Calu3 (cell line): ENCODE results near the gene DIP2A. TPM values are rescaled to one million over a fixed set of nuclear protein-coding genes. Genes with fewer than 3 reads are reported as not detected.
"Not testable (repeated sequence)": the region's sequence is repeated elsewhere in the genome, so short reads cannot be mapped to it uniquely, and the experiment has no call there.

ENCODE experiments used
- BruUV-seq: library from RNA; stranded (reverse); fragments of 400-500 nt; replicated peaks from 2 replicates; lab custom pipeline; 2021; lab: Mats Ljungman, UMichigan
- CTCF ChIA-PET: fragments of 300-600 bp; sonication (Branson Sonifier 250); formaldehyde crosslinking; loops from one replicate; lab custom pipeline; 2022; ENCODE audit warnings: antibody characterized with exemption; lab: Charles Lee
- DNase-seq: peaks from one replicate; pipeline ENCODE4 v3.0.0; 2022
- H3K27ac Mint-ChIP-seq: one replicate; pipeline ENCODE4 v1.8.0; 2022; ENCODE audit warnings: mixed read lengths; ENCODE audit not compliant: unreplicated experiment
- H3K27me3 Mint-ChIP-seq: one replicate; pipeline ENCODE4 v1.8.0; 2022; ENCODE audit warnings: mixed read lengths; ENCODE audit not compliant: unreplicated experiment
- H3K36me3 Mint-ChIP-seq: one replicate; pipeline ENCODE4 v1.8.0; 2022; ENCODE audit warnings: mild to moderate bottlenecking, moderate library complexity, mixed read lengths; ENCODE audit not compliant: insufficient read depth, unreplicated experiment
- H3K4me1 Mint-ChIP-seq: one replicate; pipeline ENCODE4 v1.8.0; 2022; ENCODE audit warnings: mild to moderate bottlenecking, low read depth, mixed read lengths; ENCODE audit not compliant: unreplicated experiment
- H3K4me3 Mint-ChIP-seq: one replicate; pipeline ENCODE4 v1.8.0; 2022; ENCODE audit warnings: mild to moderate bottlenecking, low read depth, moderate library complexity, mixed read lengths; ENCODE audit not compliant: unreplicated experiment
- H3K9me3 Mint-ChIP-seq: one replicate; pipeline ENCODE4 v1.8.0; 2022; ENCODE audit warnings: low read depth, mixed read lengths; ENCODE audit not compliant: unreplicated experiment
- intact Hi-C: fragments of 100-400 bp; cut with micrococcal nuclease; formaldehyde crosslinking; loops from one replicate; pipeline ENCODE4 v1.10.0; 2022; ENCODE audit not compliant: unreplicated experiment
- total RNA-seq: library from RNA; stranded (reverse); gene quantifications from 2 replicates; pipeline ENCODE4 v1.2.3, GENCODE V29; 2022
- TF ChIP-seq, protein P1 (sequence below): fragments of 200-600 bp; IDR thresholded peaks from one replicate; pipeline ENCODE4 v1.8.0; 2022; ENCODE audit warnings: antibody characterized with exemption; ENCODE audit not compliant: unreplicated experiment

The DIP2A gene
- total RNA-seq, 1 experiment from 2014 or later = 29.3 TPM

DNA sequence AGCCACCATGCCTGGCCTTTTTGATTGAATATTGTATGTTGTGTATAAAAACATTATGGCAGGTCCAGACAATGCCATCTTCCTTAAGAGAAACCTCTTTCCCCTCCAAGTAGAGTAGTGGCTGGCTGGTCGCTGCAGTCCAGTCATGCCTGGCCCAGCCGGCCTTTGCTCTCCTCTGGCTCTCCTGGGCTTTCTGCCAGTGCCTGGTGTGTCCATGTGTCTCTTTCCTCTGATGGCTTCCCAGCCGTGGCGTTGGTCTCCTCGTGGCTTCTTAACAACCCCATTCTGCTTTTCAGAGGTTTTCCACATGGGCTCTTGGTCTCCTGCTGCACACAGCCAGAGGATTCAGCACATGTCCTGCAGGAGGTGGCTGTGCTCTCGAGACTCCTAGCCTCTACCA is 58.7 kb downstream of the DIP2A start:
- TF ChIP-seq, protein P1, sequence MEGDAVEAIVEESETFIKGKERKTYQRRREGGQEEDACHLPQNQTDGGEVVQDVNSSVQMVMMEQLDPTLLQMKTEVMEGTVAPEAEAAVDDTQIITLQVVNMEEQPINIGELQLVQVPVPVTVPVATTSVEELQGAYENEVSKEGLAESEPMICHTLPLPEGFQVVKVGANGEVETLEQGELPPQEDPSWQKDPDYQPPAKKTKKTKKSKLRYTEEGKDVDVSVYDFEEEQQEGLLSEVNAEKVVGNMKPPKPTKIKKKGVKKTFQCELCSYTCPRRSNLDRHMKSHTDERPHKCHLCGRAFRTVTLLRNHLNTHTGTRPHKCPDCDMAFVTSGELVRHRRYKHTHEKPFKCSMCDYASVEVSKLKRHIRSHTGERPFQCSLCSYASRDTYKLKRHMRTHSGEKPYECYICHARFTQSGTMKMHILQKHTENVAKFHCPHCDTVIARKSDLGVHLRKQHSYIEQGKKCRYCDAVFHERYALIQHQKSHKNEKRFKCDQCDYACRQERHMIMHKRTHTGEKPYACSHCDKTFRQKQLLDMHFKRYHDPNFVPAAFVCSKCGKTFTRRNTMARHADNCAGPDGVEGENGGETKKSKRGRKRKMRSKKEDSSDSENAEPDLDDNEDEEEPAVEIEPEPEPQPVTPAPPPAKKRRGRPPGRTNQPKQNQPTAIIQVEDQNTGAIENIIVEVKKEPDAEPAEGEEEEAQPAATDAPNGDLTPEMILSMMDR = no peak
- Mint-ChIP-seq H3K4me1 (no peaks in the 10 kb centered on the region), H3K4me3 (no peak overlapping the region), H3K27ac (no peak overlapping the region), H3K36me3 (no peaks in the 10 kb centered on the region), H3K9me3 (no peaks in the 10 kb centered on the region), H3K27me3 (no peaks in the 10 kb centered on the region)
- intact Hi-C loops = no loop called here
- no TSS peak for BruUV-seq
- CTCF ChIA-PET = no interaction called here
- DNase-seq = no peak

DNA sequence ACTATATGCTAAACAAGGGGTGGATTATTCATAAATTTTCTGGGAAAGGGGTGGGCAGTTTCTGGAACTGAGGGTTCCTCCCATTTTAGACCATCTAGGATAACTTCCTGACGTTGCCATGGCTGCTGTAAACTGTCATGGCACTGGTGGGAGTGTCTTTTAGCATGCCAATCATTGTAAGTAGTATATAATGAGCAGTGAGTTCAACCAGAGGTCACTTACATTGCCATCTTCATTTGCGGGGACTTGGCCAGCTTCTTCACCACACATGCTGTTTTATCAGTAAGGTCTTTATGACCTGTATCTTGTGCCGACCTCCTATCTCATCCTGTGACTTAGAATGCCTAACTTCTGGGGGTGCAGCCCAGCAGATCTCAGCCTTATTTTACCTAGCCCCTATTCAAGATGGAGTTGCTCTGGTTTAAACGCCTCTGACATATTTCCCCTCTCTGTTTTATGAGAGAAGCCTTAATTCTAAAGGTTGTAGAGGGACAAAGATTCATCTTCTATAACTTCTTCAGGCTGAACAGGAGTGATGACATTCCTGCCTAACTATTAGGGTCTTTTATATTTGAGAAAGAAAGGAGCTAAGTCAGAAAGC is 60.4 kb downstream of the DIP2A start:
- intact Hi-C loops = no loop called here
- Mint-ChIP-seq H3K4me1 (no peaks in the 10 kb centered on the region), H3K27ac (no peak overlapping the region), H3K4me3 (no peak overlapping the region), H3K9me3 (no peaks in the 10 kb centered on the region), H3K27me3 (no peaks in the 10 kb centered on the region), H3K36me3 (no peaks in the 10 kb centered on the region)
- CTCF ChIA-PET = no interaction called here
- BruUV-seq = no TSS peak
- TF ChIP-seq, protein P1 = no peak
- DNase-seq = no peak

DNA sequence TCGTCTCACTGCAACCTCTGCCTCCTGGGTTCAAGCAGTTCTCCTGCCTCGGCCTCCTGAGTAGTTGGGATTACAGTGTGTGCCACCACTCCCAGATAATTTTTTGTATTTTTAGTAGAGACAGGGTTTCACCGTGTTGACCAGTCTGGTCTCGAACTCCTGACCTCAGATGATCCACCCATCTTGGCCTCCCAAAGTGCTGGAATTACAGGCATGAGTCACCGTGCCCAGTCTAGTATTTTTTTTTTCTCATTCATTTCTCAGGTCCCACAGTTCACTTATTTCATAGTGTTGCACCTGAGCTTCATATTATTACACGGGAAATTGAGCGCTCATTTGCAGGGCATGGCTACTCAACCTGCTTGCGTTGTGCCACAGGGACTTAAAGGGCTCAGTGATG is 68.7 kb downstream of the DIP2A start:
- intact Hi-C loops, H3K4me1 Mint-ChIP-seq, H3K4me3 Mint-ChIP-seq, H3K9me3 Mint-ChIP-seq, BruUV-seq, DNase-seq, CTCF ChIA-PET, H3K27me3 Mint-ChIP-seq, H3K27ac Mint-ChIP-seq, H3K36me3 Mint-ChIP-seq: not testable (repeated sequence)

DNA sequence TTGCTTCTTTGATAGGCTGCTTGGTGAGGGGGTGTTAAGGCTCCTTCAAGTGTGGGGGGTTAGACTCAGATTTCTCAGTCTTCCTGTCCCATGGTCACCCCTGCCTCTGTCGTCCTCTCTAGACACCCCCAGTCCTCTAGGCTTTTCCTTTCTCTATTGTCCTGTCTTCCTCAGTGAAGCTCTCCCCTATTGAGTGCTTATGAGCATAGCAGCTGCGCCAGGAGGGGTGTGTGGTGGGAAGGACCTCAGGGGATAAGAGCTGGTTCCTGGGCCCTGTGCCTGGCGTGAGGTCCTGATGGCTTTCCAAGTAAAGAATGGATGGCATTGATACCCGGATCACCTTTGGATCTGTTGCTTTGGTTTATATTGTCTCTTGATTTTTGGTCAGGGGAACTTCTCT is 69.1 kb downstream of the DIP2A start:
- intact Hi-C loops = no loop called here

DNA sequence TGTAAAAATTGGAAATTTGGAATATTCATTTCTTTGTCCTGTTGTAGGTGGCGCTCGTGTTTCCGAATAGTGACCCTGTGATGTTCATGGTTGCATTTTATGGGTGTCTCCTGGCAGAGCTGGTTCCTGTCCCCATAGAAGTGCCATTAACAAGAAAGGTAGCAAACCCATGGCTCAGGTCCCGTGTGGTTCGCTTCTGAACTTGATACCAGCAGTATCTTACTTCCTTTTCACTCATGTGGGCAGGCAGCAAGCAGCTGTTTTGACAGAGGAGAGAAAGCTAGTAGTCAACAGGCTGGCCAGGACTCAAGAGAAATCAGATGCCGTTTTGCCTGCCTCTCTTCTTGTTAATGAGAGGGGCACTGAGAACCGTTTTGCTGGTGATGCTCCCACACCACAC is 73.4 kb downstream of the DIP2A start:
- no peaks in the 10 kb centered on the region for H3K9me3 Mint-ChIP-seq
- no peak overlapping the region for H3K27ac Mint-ChIP-seq
- TF ChIP-seq, protein P1 = no peak
- H3K36me3 Mint-ChIP-seq = peaks cover 6% of the 10 kb centered on the region
- no peak overlapping the region for H3K4me3 Mint-ChIP-seq
- intact Hi-C loops = no loop called here
- H3K27me3 Mint-ChIP-seq = no peaks in the 10 kb centered on the region
- no peaks in the 10 kb centered on the region for H3K4me1 Mint-ChIP-seq
- no TSS peak for BruUV-seq
- no peak for DNase-seq
- CTCF ChIA-PET = no interaction called here

More for the DNA sequence above, 69.1 kb downstream of the DIP2A start:
- H3K36me3 Mint-ChIP-seq = no peaks in the 10 kb centered on the region
- TF ChIP-seq, protein P1 = no peak
- H3K4me3 Mint-ChIP-seq = no peak overlapping the region
- no TSS peak for BruUV-seq
- CTCF ChIA-PET = no interaction called here
- no peaks in the 10 kb centered on the region for H3K9me3 Mint-ChIP-seq
- no peaks in the 10 kb centered on the region for H3K4me1 Mint-ChIP-seq
- DNase-seq = no peak
- no peaks in the 10 kb centered on the region for H3K27me3 Mint-ChIP-seq
- H3K27ac Mint-ChIP-seq = no peak overlapping the region
